Measurements from ENCODE around the gene GMDS.

GMDS gene

GRCh38 chr6:2099870-2100269, 145.5 kb downstream of the GMDS start:
- DNase-seq (ENCODE audit: low spot score), result no peak

DNA sequence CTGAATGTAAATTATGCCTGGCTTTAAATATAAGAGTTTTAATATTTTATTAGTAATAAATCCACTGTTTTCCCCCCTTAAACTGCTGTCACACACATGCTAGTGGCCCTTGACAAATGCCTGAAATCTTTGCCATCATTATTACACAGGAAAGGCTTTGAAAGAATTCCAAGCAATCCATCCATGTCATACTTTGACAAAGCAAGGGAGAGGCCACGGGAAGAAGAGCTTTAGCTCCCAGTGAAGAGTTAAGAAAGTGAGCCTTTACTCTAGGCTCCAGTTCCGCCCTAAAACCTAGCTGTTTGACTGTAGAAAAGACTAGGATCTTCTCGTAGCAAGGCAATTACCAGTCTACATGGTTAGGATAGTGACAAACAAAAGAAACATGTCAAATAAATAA, 147.9 kb downstream of the GMDS start:
- no peak for DNase-seq (ENCODE audit: low spot score)

GRCh38 chr6:2094642-2095041, 150.8 kb downstream of the GMDS start:
- no peak for DNase-seq (ENCODE audit: low spot score)

DNA sequence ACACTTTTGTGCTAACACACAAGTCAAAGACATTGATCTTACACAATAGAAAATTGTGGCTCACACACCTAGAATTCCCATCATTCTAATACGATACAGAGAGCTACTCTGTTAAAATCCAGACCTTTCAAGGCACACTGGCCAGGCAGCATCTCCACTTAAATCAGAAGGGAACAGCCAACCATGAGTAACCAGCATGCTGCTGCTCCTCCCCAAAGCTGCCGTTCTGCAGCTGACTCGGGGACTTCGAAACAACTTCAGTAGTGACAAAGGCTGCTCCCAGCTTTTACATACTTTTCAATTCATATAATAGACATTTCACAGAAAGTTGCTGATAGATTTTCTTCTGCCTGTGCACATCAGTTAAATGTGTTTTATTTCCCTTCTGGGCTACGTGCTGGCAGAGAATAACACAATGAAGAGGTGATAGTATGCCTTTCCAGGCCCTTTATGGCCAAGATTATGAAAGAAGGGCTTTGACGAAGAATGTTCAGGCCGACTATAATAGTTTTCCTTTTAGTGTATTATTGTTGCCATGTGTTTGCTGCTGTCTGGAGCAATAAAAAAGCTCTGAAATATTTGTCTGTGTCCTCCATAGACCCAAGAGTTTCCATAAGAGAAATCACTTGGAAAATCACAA, 159.0 kb downstream of the GMDS start:
- DNase-seq (ENCODE audit: low spot score), result no peak

- no peak for DNase-seq (ENCODE audit: low spot score)
Observed at GRCh38 chr6:2085657-2086056, 159.7 kb downstream of the GMDS start.

DNA sequence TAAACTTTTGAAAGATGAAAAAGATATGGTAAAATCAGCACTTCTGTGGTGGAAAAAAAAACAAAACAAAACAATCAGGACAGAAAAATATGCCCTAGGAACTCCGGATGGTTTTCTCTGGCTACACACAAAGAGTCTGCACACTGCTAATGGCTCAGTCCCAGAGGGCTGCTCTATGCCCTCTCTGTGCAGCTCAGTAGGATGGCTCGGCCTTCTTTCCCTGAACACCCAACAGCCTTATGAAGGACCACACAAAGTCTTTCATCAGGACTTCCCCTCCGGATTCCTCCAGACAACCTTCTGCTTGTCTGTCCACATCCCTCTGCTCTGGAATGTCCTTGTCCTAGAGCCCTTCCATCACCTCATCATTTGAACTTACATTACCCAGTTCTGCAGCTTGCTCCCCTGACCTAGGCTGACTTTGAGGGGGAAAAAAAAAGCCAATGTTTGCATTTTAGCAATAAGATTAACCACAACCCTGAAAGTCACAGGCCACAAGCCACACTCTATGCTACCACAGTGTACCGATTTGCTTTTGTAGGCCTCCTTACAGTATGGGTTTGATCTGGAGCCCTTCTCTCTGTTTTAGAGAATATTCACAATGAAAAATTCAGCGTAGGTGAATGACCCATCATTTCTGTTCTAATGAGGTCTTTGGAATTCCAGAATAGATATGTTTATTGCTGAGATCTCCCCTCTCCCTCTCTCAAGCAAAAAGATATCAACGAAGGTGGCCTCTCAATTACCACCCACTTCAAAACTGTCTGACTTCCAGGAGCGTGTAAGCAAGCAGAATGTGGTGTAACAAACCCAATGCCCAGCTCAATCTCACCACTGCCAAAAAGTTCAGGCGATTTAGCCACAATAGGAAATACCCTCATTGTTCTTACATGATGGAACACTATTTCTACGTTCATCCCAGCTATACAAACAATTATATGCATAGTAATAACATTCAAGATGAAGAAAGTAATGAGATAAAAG, 164.0 kb downstream of the GMDS start:
- DNase-seq (ENCODE audit: low spot score), result no peak

- DNase-seq (ENCODE audit: low spot score), result no peak
Observed at GRCh38 chr6:2078888-2079287, 166.5 kb downstream of the GMDS start.

DNA sequence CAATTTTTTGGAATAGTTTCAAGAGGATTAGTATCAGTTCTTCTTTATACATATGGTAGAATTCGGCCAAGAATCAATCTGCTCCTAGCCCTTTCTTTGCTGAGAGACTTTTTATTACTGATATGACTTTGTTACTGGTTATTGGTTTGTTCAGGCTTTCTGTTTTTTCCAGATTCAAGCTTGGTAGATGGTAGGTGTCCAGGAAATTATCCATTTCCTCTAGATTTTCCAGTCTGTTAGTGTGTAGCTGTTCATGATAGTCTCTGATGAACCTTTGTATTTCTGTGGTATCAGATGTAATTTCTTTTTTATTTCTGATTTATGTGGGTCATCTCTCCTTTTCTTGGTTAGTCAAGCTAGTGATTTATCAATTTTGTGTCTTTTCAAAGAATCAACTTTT, 167.6 kb downstream of the GMDS start:
- DNase-seq (ENCODE audit: low spot score), result no peak

DNA sequence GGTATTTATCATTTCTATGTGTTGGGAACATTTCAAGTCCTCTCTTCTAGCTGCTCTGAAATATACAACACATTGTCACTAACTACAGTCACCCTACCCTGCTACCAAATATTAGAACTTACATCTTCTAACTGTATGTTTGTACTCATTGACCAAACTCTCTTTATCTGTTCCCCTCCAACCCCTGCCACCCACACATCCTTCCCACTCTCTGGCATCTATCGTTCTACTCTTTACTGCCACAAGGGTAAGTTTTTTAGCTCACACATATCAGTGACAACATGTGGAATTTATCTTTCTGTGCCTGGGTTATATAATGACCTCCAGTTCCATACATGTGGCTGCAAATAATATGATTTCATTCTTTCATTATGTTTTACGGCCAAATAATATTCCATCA, 171.9 kb downstream of the GMDS start:
- DNase-seq (ENCODE audit: low spot score), result no peak

GRCh38 chr6:2072453-2072852, 173.0 kb downstream of the GMDS start:
- DNase-seq (ENCODE audit: low spot score), result no peak

DNA sequence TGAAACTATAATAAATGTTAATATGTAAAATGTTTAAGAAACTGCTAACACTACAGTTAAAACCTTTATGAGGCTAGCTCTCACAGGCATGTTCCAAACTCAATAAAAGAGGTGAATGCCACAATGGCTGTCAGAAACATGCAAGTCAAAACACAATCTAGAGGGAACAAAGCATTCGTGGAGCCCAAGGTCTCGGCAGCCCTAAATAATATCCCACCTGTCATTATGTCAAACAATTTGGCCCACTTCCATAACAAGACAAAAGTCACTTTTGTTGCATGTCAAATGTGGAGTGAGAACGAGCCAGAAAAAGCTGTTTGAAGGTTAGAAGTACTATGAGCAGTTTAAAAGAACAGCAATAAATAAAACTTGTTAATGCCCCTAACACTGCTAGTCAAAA, 181.9 kb downstream of the GMDS start:
- DNase-seq (ENCODE audit: low spot score), result no peak

- no peak for DNase-seq (ENCODE audit: low spot score)
Observed at GRCh38 chr6:2061880-2062279, 183.5 kb downstream of the GMDS start.

- no peak for DNase-seq (ENCODE audit: low spot score)
Observed at GRCh38 chr6:2055911-2056310, 189.5 kb downstream of the GMDS start.

- DNase-seq (ENCODE audit: low spot score), result no peak
Observed at GRCh38 chr6:2055143-2055542, 190.3 kb downstream of the GMDS start.

GRCh38 chr6:2054516-2055067, 190.8 kb downstream of the GMDS start:
- DNase-seq (ENCODE audit: low spot score), result no peak

- no peak for DNase-seq (ENCODE audit: low spot score)
Observed at GRCh38 chr6:2053691-2054090, 191.7 kb downstream of the GMDS start.

DNA sequence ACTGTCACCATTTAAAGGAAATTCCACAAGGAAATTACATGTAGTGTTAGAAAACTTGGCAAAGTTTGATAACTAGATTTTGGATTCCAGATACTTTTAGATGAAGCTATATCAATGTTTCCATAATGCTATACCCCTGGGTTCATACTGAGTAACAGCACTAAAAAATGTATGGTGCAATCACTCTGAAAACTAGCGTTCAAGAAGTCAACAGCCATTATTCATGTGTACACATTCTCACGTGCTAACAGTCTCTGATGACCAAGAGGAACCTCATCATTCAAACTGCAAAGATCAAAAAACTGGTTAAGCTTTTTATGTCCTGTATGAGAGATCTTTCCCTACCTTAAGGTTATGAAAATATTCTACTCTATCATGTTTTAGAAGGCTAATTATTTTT, 197.6 kb downstream of the GMDS start:
- no peak for DNase-seq (ENCODE audit: low spot score)

GRCh38 chr6:2044192-2044591, 201.2 kb downstream of the GMDS start:
- no peak for DNase-seq (ENCODE audit: low spot score)

DNA sequence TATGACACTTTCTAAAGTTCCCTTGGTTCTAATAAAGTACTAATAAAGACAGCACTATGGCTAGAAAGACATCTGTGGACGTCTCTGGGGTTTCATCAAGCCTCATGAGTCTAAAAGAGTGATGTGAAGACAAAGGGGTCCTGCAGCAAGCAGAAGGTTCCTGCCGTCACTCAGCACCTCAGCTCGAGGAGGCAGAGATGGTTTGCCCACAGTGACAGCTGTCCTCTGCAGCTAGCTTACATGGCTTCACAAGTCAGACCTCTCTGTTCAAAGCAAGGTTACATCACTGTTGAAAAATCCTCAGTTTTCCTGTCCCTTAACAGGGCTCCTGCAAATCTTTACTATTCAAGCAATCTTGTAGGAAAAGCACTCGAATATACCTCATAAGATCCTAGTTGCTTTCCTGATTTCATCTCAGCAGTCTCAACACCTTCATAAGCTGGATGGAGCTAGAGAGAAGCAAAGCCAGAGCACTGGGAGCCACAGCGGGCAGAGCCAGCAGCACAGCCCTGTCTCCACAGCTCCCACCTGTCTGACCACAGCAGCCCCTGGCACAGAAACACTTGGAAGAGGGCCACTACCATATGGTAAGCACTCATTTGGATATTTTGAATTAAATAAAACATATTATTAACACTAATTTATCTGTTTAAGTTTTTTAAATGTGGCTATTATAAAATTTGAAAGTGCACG, 202.3 kb downstream of the GMDS start:
- DNase-seq (ENCODE audit: low spot score), result no peak

- DNase-seq (ENCODE audit: low spot score), result no peak
Observed at GRCh38 chr6:2038092-2038491, 207.3 kb downstream of the GMDS start.

DNA sequence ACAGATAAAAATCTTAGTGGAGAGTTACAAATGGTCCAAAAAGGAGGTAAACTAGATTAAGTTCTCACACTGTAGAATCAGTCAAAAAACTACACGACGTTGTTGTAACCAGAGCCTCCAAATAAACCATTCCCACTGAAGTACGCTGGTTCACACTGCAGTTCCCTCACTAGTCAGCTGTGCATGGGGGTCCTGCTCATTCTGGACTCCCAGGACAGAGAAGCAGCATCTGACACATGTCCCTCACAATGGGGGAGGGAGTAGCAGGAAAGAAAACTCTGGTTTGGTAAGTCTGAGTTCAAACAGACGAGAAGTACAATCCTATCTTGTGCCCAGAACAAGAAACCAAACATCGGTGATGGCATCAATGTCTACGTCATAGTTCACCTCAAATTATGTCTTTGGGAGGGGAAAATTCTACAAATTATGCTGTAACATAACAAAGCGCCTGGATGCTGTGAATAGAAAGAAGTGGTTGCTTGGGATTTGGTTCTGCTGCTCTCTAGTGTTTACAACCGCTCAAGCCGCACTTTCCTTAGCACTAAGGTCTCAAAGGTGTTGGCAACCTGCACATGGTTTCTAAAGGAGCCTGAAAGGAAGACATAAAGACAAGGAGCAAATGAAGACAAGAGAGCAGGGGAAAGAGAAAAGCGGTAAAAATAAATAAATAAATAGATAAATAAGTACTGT, 208.0 kb downstream of the GMDS start:
- no peak for DNase-seq (ENCODE audit: low spot score)

DNA sequence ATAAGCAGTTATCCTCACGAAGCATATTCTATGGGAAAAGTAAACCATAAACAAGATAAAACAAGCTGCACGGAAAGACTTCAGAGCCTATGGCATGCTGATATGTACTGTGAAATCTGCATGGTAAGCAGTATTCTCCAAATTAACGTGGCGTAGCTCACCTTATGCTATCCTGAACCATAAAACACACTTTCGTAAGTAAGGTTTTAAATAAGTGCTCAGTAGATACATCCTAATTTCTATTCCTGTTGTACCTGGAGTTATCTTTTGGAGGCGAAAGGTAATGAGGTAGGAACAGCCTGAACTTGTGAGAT, 208.7 kb downstream of the GMDS start:
- DNase-seq (ENCODE audit: low spot score), result no peak
